HG02763 (cell line): ENCODE measurements around the gene CNNM4.
"Not testable (repeated sequence)": the region's sequence is repeated elsewhere in the genome, so short reads cannot be mapped to it uniquely, and the experiment has no call there.

ENCODE experiments used
- ATAC-seq: cut with Tn5 transposase; IDR thresholded peaks from one replicate; pipeline ENCODE4 v1.9.1; 2021; ENCODE audit warnings: mild to moderate bottlenecking, moderate library complexity; ENCODE audit not compliant: unreplicated experiment

Gene CNNM4

DNA sequence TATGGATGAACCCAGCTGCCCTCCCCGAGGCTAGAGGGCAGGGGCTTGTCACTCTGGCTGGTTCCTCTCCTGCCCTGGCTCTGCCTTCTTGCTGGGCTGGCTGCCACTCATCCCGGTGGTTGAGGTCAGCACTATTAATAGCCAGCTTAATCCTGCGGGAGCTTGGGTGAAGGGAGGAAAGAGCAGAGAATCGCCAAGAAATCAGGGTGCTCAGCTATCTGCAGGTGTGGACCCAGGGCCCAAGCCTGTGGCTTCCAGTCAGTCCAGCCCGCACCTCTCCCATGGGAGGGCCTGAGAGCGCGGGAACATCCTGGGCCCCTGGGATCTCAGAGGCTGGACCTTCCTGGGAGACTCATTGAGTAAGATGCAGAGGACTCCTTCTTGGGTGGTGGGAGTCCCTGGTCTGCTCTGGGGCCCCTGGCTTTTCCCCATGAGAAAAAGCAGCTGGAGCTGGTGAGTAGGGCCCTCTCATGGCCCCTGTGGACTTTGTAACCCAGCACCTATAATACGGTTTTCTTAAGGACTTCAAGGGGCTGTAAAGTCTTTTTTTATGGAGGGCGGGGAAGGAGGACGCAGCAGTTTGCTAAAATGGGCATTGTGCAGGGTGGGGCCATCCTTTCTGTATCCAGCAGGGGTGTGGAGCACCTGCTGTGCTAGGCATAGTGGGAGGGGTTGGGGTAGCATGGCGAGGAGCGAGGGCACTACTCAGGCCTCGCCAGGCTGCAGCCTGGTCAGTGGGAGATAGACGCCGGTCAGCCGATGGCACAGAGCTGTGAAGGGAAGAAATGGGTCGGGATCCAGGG, 27.9 kb downstream of the CNNM4 start:
- ATAC-seq: no peak

DNA sequence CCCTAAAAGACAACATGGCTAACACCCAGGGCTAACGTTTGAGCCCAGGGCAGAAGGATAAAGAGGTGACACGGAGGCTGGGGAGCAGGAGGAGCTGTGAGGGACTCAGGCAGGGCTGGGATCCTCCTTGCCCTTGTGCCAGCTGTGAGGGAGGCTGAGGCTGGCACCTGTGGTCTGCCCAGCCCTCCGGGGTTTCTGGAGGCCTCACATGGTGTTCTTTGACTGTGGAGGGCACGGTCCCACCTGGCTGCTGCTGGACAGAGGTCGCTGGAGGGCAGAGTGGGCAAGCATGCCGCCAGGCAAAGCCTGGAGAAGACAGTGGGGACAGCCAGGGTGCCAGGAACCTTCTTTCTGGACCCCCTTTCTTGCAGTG, 28.5 kb downstream of the CNNM4 start:
- ATAC-seq: no peak

GRCh38 chr2:96792772-96793749, 32.4 kb downstream of the CNNM4 start:
- ATAC-seq: no peak

DNA sequence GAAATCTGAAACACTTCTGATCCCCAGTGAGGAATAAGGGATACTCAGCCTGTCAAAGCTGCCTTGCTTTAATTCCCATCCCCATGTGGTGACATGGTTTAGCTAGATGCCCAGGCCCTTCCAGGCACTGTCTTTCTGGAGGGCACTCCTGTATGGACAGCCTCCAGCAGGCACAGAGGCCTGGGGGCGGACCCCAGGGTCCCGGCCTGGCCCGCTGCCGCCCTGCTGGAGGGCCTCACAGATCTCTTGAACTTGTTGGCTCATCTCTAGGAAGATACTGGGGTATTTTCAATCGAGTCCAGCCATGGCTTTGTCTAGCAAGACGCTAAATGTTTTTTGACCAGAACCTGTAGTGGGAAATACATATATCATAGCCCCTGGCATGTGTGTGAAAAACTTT, 34.4 kb downstream of the CNNM4 start:
- no peak for ATAC-seq

DNA sequence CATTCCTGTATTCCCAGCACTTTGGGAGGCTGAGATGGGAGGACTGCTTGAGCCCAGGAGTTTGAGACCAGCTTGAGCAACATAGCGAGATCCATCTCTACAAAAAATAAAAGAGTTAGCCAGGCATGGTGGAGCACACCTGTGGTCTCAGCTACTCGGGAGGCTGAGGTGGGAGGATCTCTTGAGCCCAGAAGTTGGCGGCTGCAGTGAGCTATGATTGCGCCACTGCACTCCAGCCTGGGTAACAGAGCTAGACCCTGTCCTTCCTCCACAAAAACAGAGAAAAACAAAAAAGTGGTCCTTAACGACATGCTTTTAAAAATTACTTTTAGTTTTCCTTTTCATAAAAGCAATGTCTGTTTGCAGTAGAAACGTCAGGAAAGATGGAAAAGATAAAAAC, 35.8 kb downstream of the CNNM4 start:
- ATAC-seq: not testable (repeated sequence)

DNA sequence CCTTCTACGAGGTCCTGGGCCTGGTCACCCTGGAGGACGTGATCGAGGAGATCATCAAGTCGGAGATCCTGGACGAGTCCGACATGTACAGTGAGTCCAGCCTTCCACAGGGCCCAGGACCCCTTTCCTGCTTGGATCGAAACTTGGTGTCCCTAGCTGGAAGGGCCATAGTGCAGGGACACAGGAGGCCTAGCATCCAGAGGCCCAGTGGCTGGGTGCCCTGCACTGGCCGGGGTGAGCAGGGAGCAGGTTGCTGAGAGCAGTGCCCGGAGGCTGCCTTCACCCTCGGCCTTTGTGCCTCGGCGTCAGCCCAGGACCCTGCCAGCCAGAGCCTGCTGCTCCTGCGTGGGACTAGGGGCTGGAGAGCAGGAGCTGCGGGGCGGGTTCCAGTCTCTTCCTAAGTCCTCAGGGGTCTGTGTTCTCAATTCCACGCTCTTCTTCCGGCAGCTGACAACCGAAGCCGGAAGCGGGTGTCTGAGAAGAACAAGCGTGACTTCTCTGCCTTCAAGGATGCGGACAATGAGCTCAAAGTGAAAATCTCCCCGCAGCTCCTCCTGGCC, 36.4 kb downstream of the CNNM4 start:
- no peak for ATAC-seq

DNA sequence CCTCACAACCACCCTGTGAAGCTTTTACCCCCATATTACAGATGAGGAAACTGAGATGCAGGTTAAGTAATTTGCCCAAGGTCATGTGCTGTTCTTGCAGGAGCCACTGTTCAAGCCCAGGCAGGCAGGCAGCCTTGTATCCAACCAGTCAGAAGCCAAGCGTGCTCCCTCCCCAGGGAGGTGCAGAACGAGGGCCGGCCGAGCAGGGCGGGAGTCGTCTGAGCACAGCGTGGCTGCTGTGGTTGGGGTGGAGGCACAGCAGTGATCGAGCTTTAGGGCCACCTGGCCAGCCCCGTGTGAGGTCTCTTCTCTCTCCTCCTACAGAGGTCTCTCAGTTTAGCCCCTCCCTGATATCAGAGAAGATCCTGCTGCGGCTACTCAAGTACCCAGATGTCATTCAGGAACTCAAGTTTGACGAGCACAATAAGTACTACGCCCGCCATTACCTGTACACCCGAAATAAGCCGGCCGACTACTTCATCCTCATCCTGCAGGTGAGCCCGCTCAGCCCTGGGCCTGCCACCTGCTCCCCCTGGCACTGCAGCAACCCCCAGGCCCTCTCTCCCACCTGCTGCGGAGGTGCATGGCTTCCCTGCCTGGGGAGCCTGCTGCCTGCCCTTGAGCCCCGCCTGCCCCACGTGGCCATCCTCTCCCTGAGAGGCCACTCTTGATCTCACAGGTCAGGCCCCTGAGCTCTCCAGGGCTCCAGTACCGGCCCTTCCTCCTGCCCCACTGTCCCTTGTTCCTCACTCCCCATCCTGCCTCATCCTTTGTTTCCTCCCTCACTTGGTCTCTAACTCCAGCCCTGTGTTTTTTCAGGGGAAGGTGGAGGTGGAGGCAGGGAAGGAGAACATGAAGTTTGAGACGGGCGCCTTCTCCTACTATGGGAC, 38.3 kb downstream of the CNNM4 start:
- ATAC-seq: no peak

DNA sequence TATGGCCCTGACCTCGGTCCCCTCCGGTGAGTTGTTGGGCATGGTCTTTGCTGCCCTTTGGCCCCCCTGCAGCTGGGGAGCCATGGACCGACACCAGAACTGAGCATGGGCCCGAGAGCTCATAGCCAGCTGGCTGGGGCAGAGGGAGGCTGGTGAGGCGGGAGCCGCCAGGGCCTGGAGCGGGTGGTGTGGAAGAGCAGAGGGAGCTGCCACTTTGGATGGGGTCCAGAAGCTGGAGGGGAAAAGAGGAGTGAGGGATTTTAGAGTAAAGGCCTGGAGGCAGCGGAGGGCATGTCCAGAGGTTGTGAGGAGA, 38.9 kb downstream of the CNNM4 start:
- ATAC-seq: no peak

DNA sequence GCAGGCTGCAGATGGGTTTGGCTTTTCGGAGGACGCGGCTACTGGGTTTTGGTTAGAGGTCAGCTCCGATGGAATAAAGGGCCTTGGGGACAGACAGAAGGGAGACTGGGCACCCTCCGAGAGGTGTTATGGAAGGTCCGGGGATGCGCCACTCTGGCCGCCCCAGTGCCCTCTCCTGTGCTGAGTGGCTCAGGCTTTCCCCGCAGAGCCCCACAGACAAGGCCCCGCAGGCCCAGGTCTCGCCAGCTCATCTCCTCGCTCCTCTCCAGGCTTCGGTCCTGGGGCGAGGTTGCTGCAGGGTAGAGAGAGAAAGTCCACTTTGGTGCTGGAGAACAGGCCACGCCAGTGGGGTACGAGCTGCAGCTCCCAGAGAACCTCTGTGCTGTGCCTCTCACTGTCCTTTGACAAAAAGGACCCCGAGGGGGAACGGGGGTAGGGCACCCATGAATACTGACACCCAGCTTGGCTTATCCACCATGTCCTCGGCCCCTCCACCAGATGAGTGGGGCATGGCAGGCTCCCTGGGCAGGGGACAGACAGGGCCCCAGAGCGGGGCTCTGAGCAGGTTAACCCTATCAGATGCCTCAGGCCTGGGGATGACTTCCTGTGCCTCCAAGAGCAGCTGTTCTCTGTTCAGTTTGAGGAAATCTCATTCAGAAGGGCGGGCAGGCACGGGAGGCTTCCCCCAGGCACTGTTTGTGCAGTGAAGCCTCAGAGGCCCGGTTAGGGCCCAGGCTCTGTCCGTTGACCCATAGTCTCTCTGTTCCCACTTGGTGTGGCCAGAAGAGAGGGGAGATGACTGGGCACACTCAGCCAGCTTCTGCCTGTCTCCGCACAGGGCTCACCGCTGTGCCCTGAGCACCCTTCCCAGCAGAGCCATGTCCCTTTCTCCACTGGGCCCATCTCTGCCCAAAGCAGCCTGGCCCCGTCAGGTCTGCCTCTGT, 39.6 kb downstream of the CNNM4 start:
- peak; percentile 10 for ATAC-seq

GRCh38 chr2:96801005-96801785, 40.5 kb downstream of the CNNM4 start:
- peak; percentile 83 for ATAC-seq

- no peak for ATAC-seq
Observed at GRCh38 chr2:96801786-96802595, 41.3 kb downstream of the CNNM4 start.

GRCh38 chr2:96802721-96803120, 42.0 kb downstream of the CNNM4 start:
- no peak for ATAC-seq

DNA sequence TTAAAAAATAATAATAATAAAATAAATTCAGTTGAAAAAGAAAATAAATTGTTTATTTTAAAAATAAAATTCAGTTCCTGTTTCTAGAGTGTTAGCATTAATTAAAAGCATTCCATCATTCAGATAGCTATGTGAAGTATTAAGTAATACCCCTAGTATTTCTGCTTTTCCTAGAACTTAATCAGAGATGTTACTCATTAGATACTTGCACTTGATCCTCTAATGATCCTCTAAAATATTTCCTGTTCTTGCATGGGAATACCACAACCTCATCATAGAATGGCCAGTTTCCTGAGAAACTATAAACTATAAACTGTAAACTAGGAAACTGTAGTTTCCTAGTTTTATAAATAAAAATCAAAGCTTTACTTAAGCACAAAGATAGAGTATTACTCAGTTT, 44.3 kb downstream of the CNNM4 start:
- no peak for ATAC-seq

DNA sequence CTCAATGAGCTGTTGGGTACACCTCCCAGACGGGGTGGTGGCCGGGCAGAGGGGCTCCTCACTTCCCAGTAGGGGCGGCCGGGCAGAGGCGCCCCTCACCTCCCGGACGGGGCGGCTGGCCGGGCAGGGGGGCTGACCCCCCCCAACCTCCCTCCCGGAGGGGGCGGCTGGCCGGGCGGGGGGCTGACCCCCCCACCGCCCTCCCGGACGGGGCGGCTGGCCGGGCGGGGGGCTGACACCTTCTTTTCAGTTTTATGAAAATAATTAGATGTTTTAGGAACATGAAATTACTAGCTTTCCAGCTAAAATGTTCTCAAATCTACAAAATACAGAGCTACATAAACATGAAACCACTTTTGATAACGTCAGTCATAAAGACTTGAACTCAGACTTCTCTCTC, 45.2 kb downstream of the CNNM4 start:
- not testable (repeated sequence) for ATAC-seq

DNA sequence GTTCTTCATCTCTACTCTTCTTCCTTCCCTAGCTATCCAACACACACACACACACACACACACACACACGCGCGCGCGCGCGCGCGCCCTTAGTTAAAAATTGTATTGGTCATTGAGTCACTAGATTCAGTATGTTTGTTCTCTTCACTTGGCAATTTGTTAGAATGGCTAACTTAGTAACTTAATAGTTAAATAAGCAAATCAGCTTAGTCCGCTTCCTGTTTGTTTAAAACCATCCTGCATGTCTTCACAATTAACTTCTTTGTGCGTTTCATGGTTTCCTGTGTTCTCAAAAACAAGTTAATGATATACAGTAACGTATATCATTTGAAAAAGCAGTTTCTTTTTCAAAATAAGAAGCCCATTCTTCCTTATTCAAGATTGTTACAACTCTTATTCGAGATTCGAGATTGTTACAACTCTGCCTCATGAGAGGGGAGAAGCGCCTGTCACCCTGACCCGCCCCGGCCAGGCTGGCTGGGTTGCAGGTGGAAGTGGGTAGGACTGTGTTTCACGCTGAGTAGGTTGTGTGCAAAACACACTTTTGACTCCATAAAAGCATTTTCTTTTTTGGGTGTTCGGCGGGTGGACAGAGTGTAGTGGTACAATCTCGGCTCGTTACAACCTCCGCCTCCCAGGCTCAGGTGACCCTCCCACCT, 45.9 kb downstream of the CNNM4 start:
- peak; percentile 48 for ATAC-seq

GRCh38 chr2:96807127-96807471, 46.4 kb downstream of the CNNM4 start:
- ATAC-seq: no peak

- no peak for ATAC-seq
Observed at GRCh38 chr2:96808176-96808837, 47.6 kb downstream of the CNNM4 start.
